Tibial nerve (tissue), 4 donors: Measurements from ENCODE around the gene CRB2. TPM values are rescaled to one million over a fixed set of nuclear protein-coding genes. Genes with fewer than 3 reads are reported as not detected.
"Not testable (repeated sequence)": the region's sequence is repeated elsewhere in the genome, so short reads cannot be mapped to it uniquely, and the experiment has no call there.

Source experiments
- DNase-seq, 2 donors: peaks; one replicate each; pipeline ENCODE4 v3.0.0-alpha.2; 2019; ENCODE audit warnings: low spot score in 2 of 2
- H3K27ac ChIP-seq, 4 donors: fragments of 200-600 bp; sonication (generic) in 3 of 4; one replicate each; pipeline ENCODE4 v1.5.1; 2017 to 2019; ENCODE audit warnings: mild to moderate bottlenecking in 1 of 4
- H3K27me3 ChIP-seq, 2 donors: fragments of 200-600 bp; sonication (generic) in 1 of 2; one replicate each; pipeline versions ENCODE4 v1.5.1 to v1.6.0; 2017 to 2019
- H3K36me3 ChIP-seq, 3 donors: fragments of 200-600 bp; sonication (generic); one replicate each; pipeline ENCODE4 v1.5.1; 2018 to 2019
- H3K4me1 ChIP-seq, 4 donors: fragments of 200-600 bp; sonication (generic) in 3 of 4; one replicate each; pipeline ENCODE4 v1.5.1; 2017 to 2019
- H3K4me3 ChIP-seq, 4 donors: fragments of 200-600 bp; sonication (generic) in 3 of 4; one replicate each; pipeline ENCODE4 v1.5.1; 2017 to 2019; ENCODE audit warnings: mild to moderate bottlenecking in 1 of 4, moderate library complexity in 1 of 4
- H3K9me3 ChIP-seq, 4 donors: fragments of 200-600 bp; sonication (generic) in 3 of 4; one replicate each; pipeline ENCODE4 v1.5.1; 2017 to 2019
- EP300 ChIP-seq, 2 donors: sonication (generic); formaldehyde crosslinking; IDR thresholded peaks; one replicate each; pipeline ENCODE4 v1.6.1; 2017; ENCODE audit warnings: antibody characterized with exemption in 2 of 2, mild to moderate bottlenecking in 1 of 2
- POLR2A ChIP-seq, 2 donors: fragments of 450-650 bp; IDR thresholded peaks; one replicate each; pipeline ENCODE4 v1.6.1; 2017; ENCODE audit warnings: antibody characterized with exemption in 2 of 2, mild to moderate bottlenecking in 2 of 2, moderate library complexity in 2 of 2
- WGBS, 2 donors: methylation state at CpG; one replicate each; pipeline ENCODE4 v1.1.5; 2018; 5-methylcytosine and 5-hydroxymethylcytosine counted together
- total RNA-seq, 4 donors: library from RNA; depleted of rRNA; stranded (reverse); fragments of >200 nt; gene quantifications; one replicate each; pipeline ENCODE4 v1.1.0, GENCODE V29; 2016
- TF ChIP-seq, protein P1 (sequence below), 5 experiments: fragments of 200-600 bp in 3 of 5; fragments of 450-650 bp in 2 of 5; sonication (generic) in 3 of 5; IDR thresholded peaks; one replicate each; pipeline ENCODE4 v1.5.1; 2016 to 2019; ENCODE audit warnings: antibody characterized with exemption in 5 of 5, mild to moderate bottlenecking in 3 of 5, moderate library complexity in 2 of 5

The CRB2 gene
- total RNA-seq, 4 donors from 2014 or later, result under 0.01 to 0.44 TPM; not detected in 2

DNA sequence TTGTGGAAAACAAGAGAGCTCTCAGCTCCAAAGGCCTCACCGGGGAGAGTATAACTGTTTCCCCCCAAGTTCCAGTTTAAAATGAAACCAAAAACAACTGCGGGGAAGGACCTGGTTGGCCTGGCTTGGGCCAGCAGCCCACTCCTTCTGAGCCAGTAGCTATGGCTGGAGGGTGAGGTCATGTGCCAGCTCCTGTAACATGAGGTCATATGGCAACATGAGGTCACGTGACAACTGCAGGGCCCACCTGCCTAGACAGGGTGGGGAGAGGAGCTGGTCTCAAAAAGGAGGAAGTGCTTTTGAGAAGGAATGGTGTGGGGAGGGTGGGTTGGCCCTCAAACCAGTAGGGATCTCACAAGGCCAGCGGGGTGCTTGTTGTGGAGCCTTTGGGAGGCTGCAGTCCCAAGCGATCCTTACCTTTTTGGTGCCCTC is 29.3 kb upstream of the CRB2 start:
- Histone ChIP-seq H3K27me3 (no peaks in the 10 kb centered on the region), H3K27ac (peak overlapping the region in 1 of 4 donors; percentile 7), H3K9me3 (no peaks in the 10 kb centered on the region), H3K4me3 (peak overlapping the region in 1 of 4 donors; percentile 31), H3K4me1 (no peaks in the 10 kb centered on the region), H3K36me3 (no peaks in the 10 kb centered on the region)
- WGBS, 2 donors, result 45 to 57% methylated on average over 5 of the region's 5 CpGs
- TF ChIP-seq POLR2A (IDR thresholded peaks at IDR 0.05), result no peak
- no peak for TF ChIP-seq EP300 (IDR thresholded peaks at IDR 0.05)
- TF ChIP-seq, protein P1, sequence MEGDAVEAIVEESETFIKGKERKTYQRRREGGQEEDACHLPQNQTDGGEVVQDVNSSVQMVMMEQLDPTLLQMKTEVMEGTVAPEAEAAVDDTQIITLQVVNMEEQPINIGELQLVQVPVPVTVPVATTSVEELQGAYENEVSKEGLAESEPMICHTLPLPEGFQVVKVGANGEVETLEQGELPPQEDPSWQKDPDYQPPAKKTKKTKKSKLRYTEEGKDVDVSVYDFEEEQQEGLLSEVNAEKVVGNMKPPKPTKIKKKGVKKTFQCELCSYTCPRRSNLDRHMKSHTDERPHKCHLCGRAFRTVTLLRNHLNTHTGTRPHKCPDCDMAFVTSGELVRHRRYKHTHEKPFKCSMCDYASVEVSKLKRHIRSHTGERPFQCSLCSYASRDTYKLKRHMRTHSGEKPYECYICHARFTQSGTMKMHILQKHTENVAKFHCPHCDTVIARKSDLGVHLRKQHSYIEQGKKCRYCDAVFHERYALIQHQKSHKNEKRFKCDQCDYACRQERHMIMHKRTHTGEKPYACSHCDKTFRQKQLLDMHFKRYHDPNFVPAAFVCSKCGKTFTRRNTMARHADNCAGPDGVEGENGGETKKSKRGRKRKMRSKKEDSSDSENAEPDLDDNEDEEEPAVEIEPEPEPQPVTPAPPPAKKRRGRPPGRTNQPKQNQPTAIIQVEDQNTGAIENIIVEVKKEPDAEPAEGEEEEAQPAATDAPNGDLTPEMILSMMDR (IDR thresholded peaks at IDR 0.05), result no peak
- no peak for DNase-seq

DNA sequence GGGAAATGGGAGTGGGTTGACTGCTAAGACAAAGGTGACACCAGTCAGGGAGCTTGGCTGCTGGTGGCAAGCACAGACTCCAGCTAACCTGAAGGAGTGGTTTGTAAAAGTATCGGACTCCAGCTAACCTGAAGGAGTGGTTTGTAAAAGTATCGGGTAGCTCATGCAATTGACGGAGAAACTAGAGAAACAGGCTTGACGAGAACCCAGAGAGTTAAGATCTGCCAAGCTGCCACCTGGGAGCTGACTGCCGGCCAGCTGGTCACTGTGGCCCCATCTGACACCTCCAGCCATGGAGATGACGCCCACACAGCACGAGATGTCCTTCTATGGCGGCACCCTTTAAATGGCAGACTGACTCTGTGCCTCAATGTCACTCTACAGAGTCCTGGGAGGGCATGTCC is 28.3 kb upstream of the CRB2 start:
- H3K36me3 ChIP-seq, result no peaks in the 10 kb centered on the region
- no peak for DNase-seq
- WGBS, 2 donors, result 82 to 85% methylated on average over 5 to 8 of the region's 8 CpGs
- TF ChIP-seq POLR2A (IDR thresholded peaks at IDR 0.05) (no peak), EP300 (IDR thresholded peaks at IDR 0.05) (no peak)
- TF ChIP-seq, protein P1 (IDR thresholded peaks at IDR 0.05), result no peak
- no peak overlapping the region for H3K4me3 ChIP-seq
- H3K4me1 ChIP-seq, result no peaks in the 10 kb centered on the region
- no peaks in the 10 kb centered on the region for H3K9me3 ChIP-seq
- H3K27me3 ChIP-seq, result no peaks in the 10 kb centered on the region
- no peak overlapping the region for H3K27ac ChIP-seq

DNA sequence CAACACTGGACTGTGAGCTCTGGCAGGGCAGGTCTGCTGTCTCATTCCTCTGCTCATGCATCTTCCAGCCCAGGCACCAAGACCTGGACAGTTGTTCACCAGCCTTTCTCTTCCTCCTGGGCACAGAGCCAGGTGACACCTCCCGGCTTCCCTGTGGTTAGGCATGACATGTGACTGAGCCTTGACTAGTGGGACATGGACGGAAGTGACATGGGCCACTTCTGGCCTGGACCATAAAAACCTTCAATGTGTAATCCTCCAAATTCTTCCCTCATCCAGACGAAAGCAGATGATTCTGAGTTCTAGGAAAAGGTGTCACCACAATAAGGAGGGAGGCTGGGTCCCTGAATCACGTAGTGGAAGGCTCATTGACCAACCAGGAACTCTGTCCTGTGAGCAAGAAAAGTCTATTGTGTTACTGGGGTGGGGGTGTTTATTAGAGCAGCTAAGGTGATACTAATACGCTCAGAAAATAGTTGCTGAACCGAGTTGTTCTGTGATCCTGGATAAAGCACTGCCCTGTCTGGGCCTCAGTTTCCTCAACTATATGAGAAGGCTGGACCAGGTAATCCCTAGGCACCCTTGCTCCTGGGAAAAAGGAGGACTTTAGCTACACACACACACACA is 26.6 kb upstream of the CRB2 start:
- H3K27ac ChIP-seq, result no peak overlapping the region
- H3K4me3 ChIP-seq, result no peak overlapping the region
- DNase-seq, result no peak
- no peaks in the 10 kb centered on the region for H3K4me1 ChIP-seq
- 80 to 84% methylated on average over 6 of the region's 6 CpGs for WGBS, 2 donors
- H3K36me3 ChIP-seq, result no peaks in the 10 kb centered on the region
- H3K27me3 ChIP-seq, result no peaks in the 10 kb centered on the region
- H3K9me3 ChIP-seq, result no peaks in the 10 kb centered on the region
- TF ChIP-seq, protein P1 (IDR thresholded peaks at IDR 0.05), result no peak
- TF ChIP-seq POLR2A (IDR thresholded peaks at IDR 0.05), result no peak
- TF ChIP-seq EP300 (IDR thresholded peaks at IDR 0.05), result no peak

DNA sequence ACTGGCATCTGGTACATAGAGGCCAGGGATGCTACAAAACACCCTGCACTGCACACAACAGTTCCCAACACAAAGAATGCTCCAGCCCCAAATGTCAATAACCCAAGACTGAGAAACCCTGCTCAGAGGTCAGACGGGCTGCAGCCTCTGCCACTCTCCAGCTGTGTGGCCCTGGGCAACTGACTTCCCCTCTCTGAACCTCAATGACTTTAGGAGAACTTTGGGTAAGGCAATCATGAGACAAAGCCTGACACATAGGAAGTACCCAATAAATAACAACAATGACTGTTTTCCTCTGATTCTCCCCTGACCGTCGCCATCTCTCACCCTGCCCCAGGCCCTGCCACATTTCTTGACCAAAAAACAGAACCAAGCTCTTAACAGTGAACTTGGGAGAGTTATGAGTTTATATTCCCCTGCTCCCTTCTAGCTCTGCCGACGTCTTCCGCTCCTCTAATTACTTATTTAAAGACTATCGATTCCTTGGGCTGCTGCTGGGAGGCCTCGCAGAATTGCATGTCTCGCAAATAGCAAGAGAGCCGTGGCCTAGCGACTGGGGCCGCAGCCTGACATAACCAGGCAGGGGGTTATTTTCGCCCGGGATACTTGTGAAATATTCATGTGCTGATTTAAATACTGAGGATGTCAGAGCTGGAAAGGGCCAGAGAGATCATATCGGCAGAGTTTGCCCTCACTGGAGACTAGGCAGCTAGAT is 24.5 kb upstream of the CRB2 start:
- WGBS, 2 donors, result 86 to 87% methylated on average over 15 of the region's 15 CpGs
- no peaks in the 10 kb centered on the region for H3K27me3 ChIP-seq

DNA sequence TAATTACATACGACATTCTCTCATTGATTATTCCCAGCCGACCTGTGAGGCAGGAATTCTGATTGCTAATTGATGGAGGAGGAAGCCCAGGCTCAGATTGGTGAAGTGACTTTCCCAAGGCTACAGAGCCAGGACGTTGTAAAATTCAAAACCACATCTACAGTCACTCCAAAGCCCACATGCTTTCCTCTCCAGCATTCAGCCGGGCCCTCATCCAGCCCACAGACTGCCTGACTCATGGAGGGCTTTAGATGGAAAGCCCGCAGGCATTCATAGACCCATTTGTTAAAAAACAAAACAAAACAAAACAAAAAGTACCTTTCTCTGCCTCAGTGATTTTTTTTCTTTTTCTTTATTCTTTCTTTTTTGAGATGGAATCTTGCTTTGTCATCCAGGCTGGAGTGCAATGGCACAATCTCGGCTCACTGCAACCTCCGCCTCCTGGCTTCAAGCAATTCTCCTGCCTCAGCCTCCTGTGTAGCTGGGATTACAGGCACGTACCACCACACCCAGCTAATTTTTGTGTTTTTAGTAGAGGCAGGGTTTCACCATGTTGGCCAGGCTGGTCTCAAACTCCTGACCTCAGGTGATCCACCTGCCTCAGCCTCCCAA is 22.8 kb upstream of the CRB2 start:
- WGBS, 2 donors, result 55% methylated on average over 8 of the region's 8 CpGs
- H3K27ac ChIP-seq, DNase-seq: not testable (repeated sequence)

More for the DNA sequence above, 24.5 kb upstream of the CRB2 start:
- no peak overlapping the region for H3K4me3 ChIP-seq
- DNase-seq, result no peak
- H3K4me1 ChIP-seq, result peaks cover 0 to 12% (median 8%) of the 10 kb centered on the region in 4 donors
- H3K27ac ChIP-seq, result no peak overlapping the region
- no peaks in the 10 kb centered on the region for H3K9me3 ChIP-seq
- H3K36me3 ChIP-seq, result no peaks in the 10 kb centered on the region
- no peak for TF ChIP-seq EP300 (IDR thresholded peaks at IDR 0.05)
- TF ChIP-seq, protein P1 (IDR thresholded peaks at IDR 0.05), result no peak

More for the DNA sequence above, 22.8 kb upstream of the CRB2 start:
- H3K4me3 ChIP-seq, H3K36me3 ChIP-seq, H3K27me3 ChIP-seq, H3K9me3 ChIP-seq: not testable (repeated sequence)
- peaks cover 0 to 12% (median 8%) of the 10 kb centered on the region in 4 donors for H3K4me1 ChIP-seq
